Hepatocyte (in vitro differentiated cells): Measurements from ENCODE around the gene FCMR.

ENCODE experiments used
- CTCF ChIP-seq: fragments of 200-600 bp; sonication (generic); IDR thresholded peaks from 2 replicates; pipeline ENCODE4 v1.5.1; 2016; ENCODE audit warnings: antibody characterized with exemption, mild to moderate bottlenecking; ENCODE audit not compliant: poor library complexity
- EZH2 ChIP-seq: fragments of 200-600 bp; sonication (generic); IDR thresholded peaks from 2 replicates; pipeline ENCODE4 v1.6.1; 2016; ENCODE audit warnings: antibody characterized with exemption, mild to moderate bottlenecking, borderline replicate concordance

DNA sequence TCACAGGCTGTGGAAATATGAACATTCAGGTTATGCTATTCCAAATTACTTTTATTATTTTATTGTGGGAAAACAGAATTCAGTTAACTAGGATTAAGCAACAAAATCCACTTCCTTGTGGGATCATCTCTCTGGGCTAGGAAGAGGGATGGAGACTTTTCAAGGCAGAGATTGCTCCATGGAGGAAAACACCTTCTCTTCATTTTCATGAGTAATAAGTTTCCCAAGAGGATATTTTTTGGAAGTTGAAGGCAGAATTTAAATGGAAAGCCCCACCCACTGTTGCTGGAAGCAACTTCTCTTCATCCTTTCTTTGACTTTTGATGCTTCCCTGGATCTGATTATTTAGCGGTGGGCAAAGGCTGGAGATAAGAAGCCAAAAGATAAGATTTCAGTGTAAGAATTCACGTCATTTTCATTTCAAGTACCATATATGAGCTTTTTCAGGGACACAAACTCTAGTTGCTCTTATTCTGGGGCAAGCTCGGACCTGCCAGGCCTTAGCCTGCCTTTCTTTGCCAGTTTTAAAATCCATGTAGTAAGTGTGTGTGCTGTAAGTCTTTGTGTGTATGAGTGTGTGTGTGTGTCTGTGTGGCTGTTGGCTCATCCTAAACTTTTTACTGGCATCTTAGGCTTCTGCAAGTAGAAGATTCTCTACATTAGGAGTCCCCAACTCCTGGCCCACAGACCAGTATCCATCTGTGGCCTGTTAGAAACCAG, 36.2 kb downstream of the FCMR start:
- TF ChIP-seq CTCF (no peak), EZH2 (no peak)
